ENCODE data around the gene PODXL.
"Not testable (repeated sequence)": the region's sequence is repeated elsewhere in the genome, so short reads cannot be mapped to it uniquely, and the experiment has no call there.

PODXL gene

GRCh38 chr7:131508754-131509486 lies 47.5 kb downstream of the PODXL start:
- no peak for DNase-seq (ENCODE audit: low spot score)

GRCh38 chr7:131507592-131508331 lies 48.7 kb downstream of the PODXL start:
- peak; percentile 88 for DNase-seq (ENCODE audit: low spot score)

DNA sequence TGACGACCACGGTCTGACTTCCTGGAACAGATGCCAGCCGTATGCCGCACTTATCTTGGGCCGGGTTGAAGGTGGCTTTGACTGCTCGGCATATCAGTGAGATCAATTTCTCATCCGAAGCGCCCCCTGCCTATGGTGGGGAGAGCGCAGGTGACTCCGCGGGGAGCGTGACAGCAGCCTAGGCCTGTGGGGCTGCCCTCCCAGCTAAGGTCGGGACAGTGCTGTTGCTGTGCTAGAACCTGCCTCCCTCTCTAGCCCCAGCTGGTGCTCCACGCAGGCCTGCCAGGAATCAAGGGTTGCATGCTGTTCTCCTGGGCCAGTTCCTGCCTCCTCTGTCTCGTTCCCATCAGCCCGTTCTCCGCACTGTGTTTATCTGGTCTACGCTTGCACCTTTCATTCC lies 49.8 kb downstream of the PODXL start:
- DNase-seq (ENCODE audit: low spot score): no peak

- DNase-seq (ENCODE audit: low spot score): no peak
These were observed 50.5 kb downstream of the PODXL start for GRCh38 chr7:131505636-131506557.

DNA sequence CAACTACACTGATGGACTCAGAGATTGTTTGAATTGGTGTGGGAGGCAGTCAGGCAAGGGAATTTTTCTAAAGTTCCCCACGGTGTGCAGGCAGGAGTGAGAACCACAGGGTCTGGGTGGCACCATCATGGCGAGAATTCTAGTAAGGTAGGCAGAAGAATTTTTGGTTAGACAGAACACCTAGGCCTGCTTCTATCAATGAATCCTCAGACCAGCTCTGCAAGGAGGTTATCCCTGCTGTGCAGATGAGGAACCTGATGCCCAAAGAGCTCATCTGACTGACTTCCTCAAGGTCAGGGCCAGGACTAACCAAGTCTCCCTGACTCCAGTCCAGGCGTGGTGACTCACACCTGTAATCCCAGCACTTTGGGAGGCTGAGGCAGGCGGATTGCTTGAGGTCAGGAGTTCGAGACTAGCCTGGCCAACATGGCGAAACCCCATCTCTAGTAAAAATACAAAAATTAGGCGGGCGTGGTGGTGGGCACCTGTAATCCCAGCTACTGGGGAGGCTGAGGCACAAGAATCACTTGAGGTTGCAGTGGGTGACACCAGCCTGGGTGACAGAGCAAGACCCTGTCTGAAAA lies 51.3 kb downstream of the PODXL start:
- not testable (repeated sequence) for DNase-seq (ENCODE audit: low spot score)

GRCh38 chr7:131504157-131504899 lies 52.1 kb downstream of the PODXL start:
- no peak for DNase-seq (ENCODE audit: low spot score)

- no peak for DNase-seq (ENCODE audit: low spot score)
These were observed 52.8 kb downstream of the PODXL start for GRCh38 chr7:131503639-131504038.

DNA sequence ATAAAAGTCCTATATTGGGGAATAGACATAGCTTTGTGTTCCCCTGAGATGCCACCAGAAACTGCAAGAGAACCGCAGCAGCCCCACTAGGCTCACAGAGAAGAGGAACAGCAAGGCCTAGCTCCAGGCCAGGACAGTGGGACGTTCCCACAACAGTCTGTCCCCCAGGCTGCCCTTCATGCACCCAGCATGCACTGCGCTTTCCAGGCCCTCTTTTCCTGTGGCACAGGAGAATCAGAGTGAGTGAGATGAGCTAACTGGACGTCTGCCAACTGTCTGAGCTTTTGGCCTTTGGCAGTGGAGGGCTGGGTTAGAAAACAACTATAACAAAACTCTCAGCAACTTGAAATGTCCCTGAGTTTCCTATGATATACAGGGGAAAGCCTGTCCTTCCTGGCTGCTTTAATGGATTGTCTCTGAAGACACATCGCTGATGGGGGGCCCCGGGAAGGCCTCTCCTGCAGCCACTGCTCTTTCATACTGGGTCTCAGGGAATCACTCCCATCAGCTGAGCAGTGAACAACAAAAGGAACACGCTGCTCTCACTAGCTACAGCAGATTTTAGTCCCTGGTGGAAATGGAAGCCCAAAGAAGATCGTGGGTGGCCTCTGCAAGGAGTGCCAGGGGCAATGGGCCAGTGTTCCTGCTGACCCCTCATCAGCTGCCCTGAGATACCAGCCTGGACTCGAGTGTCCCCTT lies 53.5 kb downstream of the PODXL start:
- peak; percentile 53 for DNase-seq (ENCODE audit: low spot score)

- no peak for DNase-seq (ENCODE audit: low spot score)
These were observed 54.3 kb downstream of the PODXL start for GRCh38 chr7:131501930-131502685.

DNA sequence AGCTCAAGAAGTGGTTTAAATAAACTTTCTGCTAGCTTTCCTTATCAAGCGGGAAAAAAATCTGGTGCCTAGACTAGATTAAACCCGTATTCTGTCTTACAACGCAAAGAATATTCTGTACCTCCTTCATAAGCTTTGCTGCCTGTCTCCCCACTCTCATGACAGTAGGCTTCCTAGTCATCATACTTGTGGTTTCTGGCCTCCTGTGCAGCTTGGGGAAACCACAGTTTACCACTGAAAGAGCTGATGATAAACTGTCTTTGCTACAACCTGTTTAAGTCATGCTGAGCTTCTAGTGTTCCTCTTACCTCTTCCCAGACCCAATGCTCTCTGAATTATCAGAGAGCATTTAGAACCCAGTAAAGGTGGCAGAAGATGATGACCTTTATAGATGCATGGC lies 55.0 kb downstream of the PODXL start:
- DNase-seq (ENCODE audit: low spot score): no peak

GRCh38 chr7:131500357-131500756 lies 56.1 kb downstream of the PODXL start:
- no peak for DNase-seq (ENCODE audit: low spot score)

- DNase-seq (ENCODE audit: low spot score): no peak
These were observed 56.6 kb downstream of the PODXL start for GRCh38 chr7:131499801-131500200.

DNA sequence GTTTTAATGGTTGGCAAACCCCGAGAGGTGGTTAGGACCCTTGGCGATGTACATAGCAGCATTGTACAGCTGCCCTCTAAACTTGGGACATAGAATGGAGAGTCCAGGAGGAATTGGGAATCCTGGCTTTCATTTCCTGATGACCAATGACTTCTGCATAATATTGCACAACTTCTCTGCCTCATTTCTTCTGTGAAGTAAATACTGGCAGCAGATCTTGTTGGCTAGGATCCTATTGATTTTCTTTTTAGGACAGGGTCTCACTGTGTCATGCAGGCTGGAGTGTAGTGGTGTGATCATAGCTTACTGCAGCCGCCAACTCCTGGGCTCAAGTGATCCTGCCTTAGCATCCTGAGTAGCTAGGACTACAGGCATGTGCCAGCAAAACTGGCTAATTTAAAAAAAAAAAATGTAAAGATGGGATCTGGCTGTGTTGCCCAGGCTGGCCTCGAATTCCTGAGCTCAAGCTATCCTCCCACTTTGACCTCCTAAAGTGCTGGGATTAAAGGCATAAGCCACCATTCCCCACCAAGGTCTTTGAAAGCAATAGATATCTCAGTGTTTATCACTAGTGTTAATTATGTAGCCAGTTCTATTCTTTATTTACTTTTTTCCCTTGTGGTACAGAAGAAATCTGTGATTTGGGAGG lies 58.1 kb downstream of the PODXL start:
- DNase-seq (ENCODE audit: low spot score): no peak

GRCh38 chr7:131497454-131497853 lies 59.0 kb downstream of the PODXL start:
- no peak for DNase-seq (ENCODE audit: low spot score)

DNA sequence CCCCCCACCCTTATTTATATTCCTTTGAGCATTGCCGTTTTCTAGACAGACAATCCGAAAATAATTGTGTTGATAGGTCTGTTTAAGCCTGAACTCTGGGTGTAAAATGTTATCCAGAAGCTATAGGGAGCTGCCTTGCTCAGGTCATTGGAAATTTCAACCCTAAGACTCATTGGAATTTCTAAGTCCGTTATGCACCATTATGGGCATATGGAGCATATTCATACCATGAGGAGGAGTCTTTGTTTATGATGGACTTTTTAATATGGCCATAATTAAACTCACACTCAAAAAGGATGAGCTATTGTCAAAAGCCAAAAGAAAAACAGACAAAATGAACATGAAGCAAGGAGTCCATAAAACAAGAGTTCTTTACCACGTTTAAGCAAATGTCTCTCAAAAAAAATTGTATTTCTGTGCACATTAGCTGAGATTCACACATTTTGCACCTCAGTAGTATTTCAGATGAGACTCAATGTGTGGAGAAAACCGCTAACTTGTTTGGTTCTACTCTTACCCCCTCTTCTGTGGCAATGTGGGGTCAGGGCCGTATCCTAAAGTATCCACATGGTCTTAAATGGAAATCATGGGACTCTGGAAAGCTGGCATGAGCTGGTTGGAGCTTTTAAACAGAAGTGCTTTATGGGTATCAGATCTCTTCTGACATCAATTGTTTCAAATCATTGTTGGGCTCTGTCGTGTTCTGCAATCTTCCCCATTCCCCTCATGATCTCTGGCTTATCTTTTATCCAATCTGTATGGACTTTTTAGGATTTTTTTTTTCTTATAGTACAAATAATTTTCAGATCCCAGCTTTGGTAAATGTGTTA lies 60.5 kb downstream of the PODXL start:
- no peak for DNase-seq (ENCODE audit: low spot score)

- no peak for DNase-seq (ENCODE audit: low spot score)
These were observed 62.2 kb downstream of the PODXL start for GRCh38 chr7:131494182-131494581.

- peak; percentile 73 for DNase-seq (ENCODE audit: low spot score)
These were observed 62.8 kb downstream of the PODXL start for GRCh38 chr7:131493581-131493980.

DNA sequence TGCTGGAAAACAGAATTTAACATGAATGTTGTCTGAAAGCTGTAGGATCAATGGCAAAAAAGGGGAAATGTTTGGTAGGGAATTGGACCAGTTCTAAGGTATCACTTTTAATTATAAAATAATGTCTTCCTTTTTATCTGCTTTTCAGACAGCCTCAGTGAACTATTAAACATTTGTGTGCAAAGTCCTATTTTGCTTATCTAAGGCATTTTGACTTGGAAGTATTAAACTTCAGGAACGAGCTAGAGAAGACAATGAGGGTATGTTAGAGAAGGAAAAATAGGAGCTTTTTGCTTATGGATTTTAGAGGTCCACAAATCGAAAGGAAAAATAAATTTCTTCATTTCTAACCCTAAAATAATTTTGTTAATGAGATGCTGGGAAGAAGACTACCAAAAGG lies 63.3 kb downstream of the PODXL start:
- no peak for DNase-seq (ENCODE audit: low spot score)

- no peak for DNase-seq (ENCODE audit: low spot score)
These were observed 66.5 kb downstream of the PODXL start for GRCh38 chr7:131489881-131490280.

Measured in Ammon's horn (tissue), 1 donor.